Mesenchymal stem cell (in vitro differentiated cells and primary cell): Measurements from ENCODE around the gene ZNF24.

Experiments
- DNase-seq: peaks from one replicate; pipeline ENCODE4 v3.0.0-alpha.2; 2013
- H2AFZ ChIP-seq: one replicate; pipeline ENCODE4 v1.6.1; 2013; ENCODE audit warnings: low read depth, mild to moderate bottlenecking, control low read depth, inconsistent platforms, low read length, moderate library complexity
- H2AK5ac ChIP-seq: 2 replicates; pipeline ENCODE4 v1.6.1; 2013; ENCODE audit warnings: low read length, moderate library complexity, mild to moderate bottlenecking, inconsistent platforms; ENCODE audit not compliant: severe bottlenecking
- H2BK120ac ChIP-seq: one replicate; pipeline ENCODE4 v1.6.1; 2013; ENCODE audit warnings: low read depth, mild to moderate bottlenecking, inconsistent platforms, low read length, moderate library complexity
- H2BK12ac ChIP-seq, 2 experiments: one replicate each; pipeline ENCODE4 v1.6.1; 2013; ENCODE audit warnings: inconsistent platforms in 2 of 2, low read length in 2 of 2, mild to moderate bottlenecking in 2 of 2, moderate library complexity in 2 of 2, control low read depth in 1 of 2
- H2BK15ac ChIP-seq: one replicate; pipeline ENCODE4 v1.6.1; 2013; ENCODE audit warnings: mild to moderate bottlenecking, low read depth, inconsistent platforms; ENCODE audit not compliant: poor library complexity, severe bottlenecking
- H2BK5ac ChIP-seq: 2 replicates; pipeline ENCODE4 v1.6.1; 2013; ENCODE audit warnings: low read depth, mild to moderate bottlenecking, low read length, control low read depth, inconsistent platforms; ENCODE audit not compliant: poor library complexity, severe bottlenecking
- H3K14ac ChIP-seq, 2 experiments: one replicate each; pipeline ENCODE4 v1.6.1; 2013; ENCODE audit warnings: inconsistent platforms in 2 of 2, low read length in 2 of 2, control low read depth in 1 of 2, mild to moderate bottlenecking in 1 of 2, moderate library complexity in 1 of 2
- H3K18ac ChIP-seq, 2 experiments: one replicate each; pipeline ENCODE4 v1.6.1; 2013; ENCODE audit warnings: inconsistent platforms in 2 of 2, low read length in 2 of 2, control low read depth in 1 of 2, low read depth in 1 of 2, mild to moderate bottlenecking in 1 of 2
- H3K23ac ChIP-seq, 2 experiments: one replicate each; pipeline ENCODE4 v1.6.1; 2013; ENCODE audit warnings: inconsistent platforms in 2 of 2, low read length in 2 of 2, mild to moderate bottlenecking in 2 of 2, moderate library complexity in 2 of 2, control low read depth in 1 of 2
- H3K27ac ChIP-seq: 2 replicates; pipeline ENCODE4 v1.5.1; 2013; ENCODE audit warnings: mild to moderate bottlenecking, moderate library complexity, low read length, control low read depth, inconsistent platforms; ENCODE audit not compliant: poor library complexity, severe bottlenecking
- H3K27me3 ChIP-seq, 2 experiments: 2 replicates each; pipeline versions ENCODE4 v1.6.1 to v1.7.0; 2013; ENCODE audit warnings: low read length in 2 of 2, mild to moderate bottlenecking in 2 of 2, moderate library complexity in 2 of 2, control low read depth in 1 of 2, inconsistent platforms in 1 of 2; ENCODE audit not compliant: control insufficient read depth in 1 of 2, insufficient read depth in 1 of 2
- H3K36me3 ChIP-seq, 2 experiments: 2 replicates each; pipeline versions ENCODE4 v1.6.1 to v1.7.0; 2013; ENCODE audit warnings: low read length in 2 of 2, control low read depth in 1 of 2, inconsistent platforms in 1 of 2, low read depth in 1 of 2, mild to moderate bottlenecking in 1 of 2; ENCODE audit not compliant: insufficient read depth in 2 of 2, control insufficient read depth in 1 of 2
- H3K4ac ChIP-seq, 2 experiments: one replicate each; pipeline ENCODE4 v1.6.1; 2013; ENCODE audit warnings: inconsistent platforms in 2 of 2, low read length in 2 of 2, mild to moderate bottlenecking in 2 of 2, moderate library complexity in 2 of 2, control low read depth in 1 of 2, low read depth in 1 of 2
- H3K4me1 ChIP-seq: 2 replicates; pipeline ENCODE4 v1.6.1; 2013; ENCODE audit warnings: low read depth, low read length, control low read depth; ENCODE audit not compliant: control insufficient read depth, insufficient read depth
- H3K4me2 ChIP-seq: 2 replicates; pipeline ENCODE4 v1.6.1; 2013; ENCODE audit warnings: low read length, mild to moderate bottlenecking, inconsistent platforms; ENCODE audit not compliant: poor library complexity, severe bottlenecking
- H3K4me3 ChIP-seq, 2 experiments: 2 replicates each; pipeline versions ENCODE4 v1.5.1 to v1.7.0; 2013; ENCODE audit warnings: low read length in 2 of 2, mild to moderate bottlenecking in 2 of 2, control low read depth in 1 of 2, low read depth in 1 of 2; ENCODE audit not compliant: insufficient read depth in 1 of 2
- H3K79me1 ChIP-seq: replicated peaks from 2 replicates; pipeline ENCODE4 v1.6.1; 2013; ENCODE audit warnings: mild to moderate bottlenecking, control low read depth, low read length, inconsistent platforms; ENCODE audit not compliant: poor library complexity, severe bottlenecking
- H3K9ac ChIP-seq: 2 replicates; pipeline ENCODE4 v1.7.0; 2013; ENCODE audit warnings: mild to moderate bottlenecking, low read length, moderate library complexity
- H3K9me3 ChIP-seq: 2 replicates; pipeline ENCODE4 v1.7.0; 2013; ENCODE audit warnings: mild to moderate bottlenecking, low read length; ENCODE audit not compliant: control insufficient read depth
- H4K8ac ChIP-seq: one replicate; pipeline ENCODE4 v1.6.1; 2013; ENCODE audit warnings: inconsistent platforms, mild to moderate bottlenecking, low read length, moderate library complexity
- H4K91ac ChIP-seq: one replicate; pipeline ENCODE4 v1.6.1; 2013; ENCODE audit warnings: mild to moderate bottlenecking, low read length, inconsistent platforms
- WGBS: methylation state at CpG from one replicate; pipeline ENCODE4 v1.1.7; 2013; ENCODE audit warnings: mixed read lengths; 5-methylcytosine and 5-hydroxymethylcytosine counted together

The ZNF24 gene

DNA sequence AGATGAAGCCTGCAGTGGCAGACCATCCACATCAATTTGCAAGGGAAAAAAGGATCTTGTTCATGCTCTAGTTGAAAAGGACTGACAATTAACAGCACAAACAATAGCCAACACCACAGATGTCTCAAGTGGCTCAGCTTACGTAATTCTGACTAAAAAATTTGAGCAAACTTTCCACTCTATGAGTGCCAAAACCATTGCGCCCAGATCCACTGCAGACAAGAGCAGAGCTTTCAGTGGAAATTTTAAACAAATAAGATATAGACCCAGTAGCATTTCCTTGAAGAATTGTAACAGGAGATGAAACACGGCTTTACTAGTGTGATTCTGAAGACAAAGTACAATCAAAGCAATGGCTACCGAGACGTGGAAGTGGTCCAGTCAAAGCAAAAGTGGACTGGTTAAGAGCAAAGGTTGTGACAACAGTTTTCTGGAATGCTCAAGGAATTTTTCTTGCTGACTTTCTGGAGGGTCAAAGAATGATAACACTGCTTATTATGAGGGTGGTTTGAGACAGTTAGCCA is 44.9 kb upstream of the ZNF24 start:
- no peak overlapping the region for H2BK5ac ChIP-seq
- H2BK12ac ChIP-seq, result no peak overlapping the region
- H3K14ac ChIP-seq, result no peak overlapping the region
- H3K9me3 ChIP-seq, result no peaks in the 10 kb centered on the region
- H3K4ac ChIP-seq, result no peak overlapping the region
- no peak overlapping the region for H3K23ac ChIP-seq
- H3K9ac ChIP-seq, result peak overlapping the region; percentile 77
- H3K79me1 ChIP-seq, result no peaks in the 10 kb centered on the region
- peak; percentile 54 for DNase-seq
- H2BK120ac ChIP-seq, result no peak overlapping the region
- no peak overlapping the region for H2AFZ ChIP-seq
- H3K4me1 ChIP-seq, result peaks cover 2% of the 10 kb centered on the region
- H3K27ac ChIP-seq, result peak overlapping the region; percentile 45
- no peak overlapping the region for H2AK5ac ChIP-seq
- H2BK15ac ChIP-seq, result no peak overlapping the region
- no peak overlapping the region for H3K18ac ChIP-seq
- H4K91ac ChIP-seq, result no peak overlapping the region
- H4K8ac ChIP-seq, result no peak overlapping the region
- no peaks in the 10 kb centered on the region for H3K36me3 ChIP-seq
- peaks cover 0 to 7% of the 10 kb centered on the region in 2 experiments for H3K27me3 ChIP-seq
- H3K4me3 ChIP-seq, result peak overlapping the region in 1 of 2 experiments; percentile 72
- H3K4me2 ChIP-seq, result no peak overlapping the region
- 17% methylated on average over 5 of the region's 5 CpGs for WGBS

DNA sequence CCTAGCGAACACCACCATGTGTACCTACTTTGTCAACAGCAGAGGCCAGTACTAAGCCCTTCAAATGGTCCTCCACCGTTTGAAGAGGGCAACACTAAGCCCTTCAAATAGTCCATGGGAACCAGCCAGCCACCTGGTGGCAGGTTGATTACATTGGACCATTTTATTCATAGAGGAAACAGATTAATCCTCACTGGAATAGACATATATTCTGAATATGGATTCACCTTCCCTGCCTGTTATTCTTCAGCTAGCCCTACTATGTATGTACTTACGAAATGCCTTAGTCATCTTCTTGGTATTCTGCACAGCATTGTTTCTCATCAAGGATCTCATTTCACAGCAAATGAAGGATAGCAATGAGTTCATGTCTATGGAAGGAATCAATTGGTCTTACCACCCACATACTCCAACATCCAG is 42.9 kb upstream of the ZNF24 start:
- no peak overlapping the region for H2AK5ac ChIP-seq
- peak overlapping the region; percentile 1 for H2AFZ ChIP-seq
- DNase-seq, result peak; percentile 13
- H3K36me3 ChIP-seq, result no peaks in the 10 kb centered on the region
- H2BK12ac ChIP-seq, result peak overlapping the region in 1 of 2 experiments; percentile 10
- H3K23ac ChIP-seq, result no peak overlapping the region
- H3K4ac ChIP-seq, result no peak overlapping the region
- H3K9ac ChIP-seq, result no peak overlapping the region
- H4K91ac ChIP-seq, result no peak overlapping the region
- no peak overlapping the region for H4K8ac ChIP-seq
- no peaks in the 10 kb centered on the region for H3K9me3 ChIP-seq
- no peak overlapping the region for H2BK120ac ChIP-seq
- H3K27ac ChIP-seq, result no peak overlapping the region
- H3K18ac ChIP-seq, result no peak overlapping the region
- H3K4me2 ChIP-seq, result no peak overlapping the region
- H3K14ac ChIP-seq, result no peak overlapping the region
- no peak overlapping the region for H3K4me3 ChIP-seq
- H3K4me1 ChIP-seq, result peaks cover 2% of the 10 kb centered on the region
- no peak overlapping the region for H2BK5ac ChIP-seq
- H3K27me3 ChIP-seq, result peaks cover 0 to 11% of the 10 kb centered on the region in 2 experiments
- WGBS, result 68% methylated on average over 3 of the region's 3 CpGs
- H3K79me1 ChIP-seq, result no peaks in the 10 kb centered on the region
- H2BK15ac ChIP-seq, result no peak overlapping the region

GRCh38 chr18:35386600-35387100 is 42.4 kb upstream of the ZNF24 start:
- H3K18ac ChIP-seq, result no peak overlapping the region
- no peak overlapping the region for H4K91ac ChIP-seq
- H3K4me1 ChIP-seq, result peaks cover 2% of the 10 kb centered on the region
- 18% methylated on average over 7 of the region's 7 CpGs for WGBS
- no peak overlapping the region for H2BK5ac ChIP-seq
- H2AK5ac ChIP-seq, result no peak overlapping the region
- H3K9ac ChIP-seq, result no peak overlapping the region
- H3K9me3 ChIP-seq, result no peaks in the 10 kb centered on the region
- no peak overlapping the region for H2BK120ac ChIP-seq
- no peak overlapping the region for H3K14ac ChIP-seq
- H3K27me3 ChIP-seq, result peaks cover 0 to 11% of the 10 kb centered on the region in 2 experiments
- DNase-seq, result peak; percentile 82
- H2BK12ac ChIP-seq, result no peak overlapping the region
- no peak overlapping the region for H2BK15ac ChIP-seq
- no peak overlapping the region for H3K4me2 ChIP-seq
- H3K4ac ChIP-seq, result no peak overlapping the region
- no peaks in the 10 kb centered on the region for H3K36me3 ChIP-seq
- H3K23ac ChIP-seq, result no peak overlapping the region
- no peaks in the 10 kb centered on the region for H3K79me1 ChIP-seq
- H3K27ac ChIP-seq, result no peak overlapping the region
- no peak overlapping the region for H4K8ac ChIP-seq
- H2AFZ ChIP-seq, result peak overlapping the region; percentile 1
- H3K4me3 ChIP-seq, result no peak overlapping the region

DNA sequence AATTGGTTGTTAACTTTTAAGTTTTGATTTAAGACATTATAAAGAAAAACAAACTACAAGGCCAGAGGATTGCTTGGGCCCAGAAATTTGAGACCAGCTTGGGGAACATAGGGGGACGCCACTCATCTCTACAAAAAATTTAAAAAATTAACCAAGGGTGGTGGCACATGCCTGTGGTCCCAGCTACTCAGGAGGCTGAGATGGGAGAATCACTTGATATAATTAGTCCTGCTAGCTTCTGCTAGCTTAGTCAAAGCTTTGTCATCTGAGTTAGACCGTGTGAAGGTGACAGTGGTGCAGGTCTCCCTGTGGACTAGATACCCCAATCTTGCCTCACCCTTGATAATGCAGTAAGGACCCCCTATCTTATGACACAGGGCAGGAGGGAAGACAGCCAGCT is 38.9 kb upstream of the ZNF24 start:
- WGBS, result 82% methylated on average over 1 of the region's 2 CpGs

More for the DNA sequence above, 38.9 kb upstream of the ZNF24 start:
- H3K18ac ChIP-seq, result no peak overlapping the region
- H4K91ac ChIP-seq, result no peak overlapping the region
- no peak overlapping the region for H3K27ac ChIP-seq
- no peak overlapping the region for H2BK12ac ChIP-seq
- H2BK15ac ChIP-seq, result no peak overlapping the region
- no peak overlapping the region for H3K4me3 ChIP-seq
- no peak overlapping the region for H3K14ac ChIP-seq
- no peak overlapping the region for H2AK5ac ChIP-seq
- peaks cover 2% of the 10 kb centered on the region for H3K4me1 ChIP-seq
- no peak overlapping the region for H3K4ac ChIP-seq
- no peak overlapping the region for H3K9ac ChIP-seq
- H4K8ac ChIP-seq, result no peak overlapping the region
- no peak overlapping the region for H2BK5ac ChIP-seq
- H3K27me3 ChIP-seq, result peaks cover 11 to 12% of the 10 kb centered on the region in 2 experiments
- no peaks in the 10 kb centered on the region for H3K9me3 ChIP-seq
- H2BK120ac ChIP-seq, result no peak overlapping the region
- no peak overlapping the region for H2AFZ ChIP-seq
- H3K36me3 ChIP-seq, result no peaks in the 10 kb centered on the region
- no peaks in the 10 kb centered on the region for H3K79me1 ChIP-seq
- H3K23ac ChIP-seq, result no peak overlapping the region
- DNase-seq, result no peak
- no peak overlapping the region for H3K4me2 ChIP-seq
